NCI-H187 (cell line): ENCODE results near the gene USP10.
"Not testable (repeated sequence)": the region's sequence is repeated elsewhere in the genome, so short reads cannot be mapped to it uniquely, and the experiment has no call there.

Source experiments
- DNase-seq, 2 experiments: peaks; one replicate each; lab custom pipeline; 2025; lab: John Stamatoyannopoulos, UW

The USP10 gene

DNA sequence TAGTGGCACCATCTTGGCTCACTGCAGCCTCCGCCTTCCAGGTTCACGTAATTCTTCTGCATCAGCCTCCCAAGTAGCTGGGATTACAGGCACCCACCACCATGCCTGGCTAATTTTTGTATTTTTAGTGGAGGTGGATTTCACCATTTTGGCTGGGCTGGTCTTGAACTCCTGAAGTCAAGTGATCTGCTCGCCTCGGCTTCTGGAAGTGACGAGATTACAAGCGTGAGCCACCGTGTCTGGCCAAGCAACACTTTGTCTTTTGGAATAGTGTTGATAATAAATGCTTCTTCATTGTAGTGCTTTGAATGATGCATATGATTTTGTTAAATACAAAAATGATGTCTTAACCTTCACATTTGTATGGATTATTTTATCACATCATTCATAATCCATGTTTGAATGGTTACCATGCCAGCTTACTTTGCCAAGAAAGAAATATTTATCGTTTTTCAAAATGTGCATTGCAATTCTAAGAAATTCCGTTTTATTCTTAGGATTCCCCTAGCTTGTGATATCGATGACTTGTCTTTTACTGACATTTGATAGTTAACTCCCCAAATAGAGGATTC is 29.1 kb downstream of the USP10 start:
- DNase-seq: no peak

DNA sequence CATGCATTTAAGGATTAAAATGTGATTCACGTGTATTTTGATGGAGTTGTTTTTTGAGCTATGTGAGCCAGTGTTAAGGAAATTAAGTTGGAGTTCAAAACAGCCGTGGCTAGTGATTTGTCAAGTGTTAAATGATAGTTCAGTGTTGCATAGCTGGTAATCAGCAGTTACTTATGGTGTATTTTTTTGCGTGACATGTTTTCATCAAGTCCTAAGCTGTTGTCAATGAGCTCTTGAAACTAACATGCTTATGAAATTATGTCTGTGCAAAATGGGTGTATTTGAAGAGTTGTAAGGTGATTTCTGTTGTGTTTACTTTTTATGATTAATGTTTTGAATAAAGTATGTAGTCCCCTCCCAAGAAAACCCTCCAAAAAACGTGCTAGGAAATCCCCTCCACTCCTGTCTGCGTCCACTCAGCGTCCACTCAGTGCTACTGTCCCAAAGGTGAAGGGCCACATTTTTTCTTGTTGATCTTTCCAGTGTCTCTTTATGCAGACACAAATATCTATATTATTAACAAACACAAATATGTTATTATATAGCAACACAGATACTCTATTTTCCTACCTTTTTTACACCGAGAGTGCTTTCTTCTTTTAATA is 30.0 kb downstream of the USP10 start:
- no peak for DNase-seq

DNA sequence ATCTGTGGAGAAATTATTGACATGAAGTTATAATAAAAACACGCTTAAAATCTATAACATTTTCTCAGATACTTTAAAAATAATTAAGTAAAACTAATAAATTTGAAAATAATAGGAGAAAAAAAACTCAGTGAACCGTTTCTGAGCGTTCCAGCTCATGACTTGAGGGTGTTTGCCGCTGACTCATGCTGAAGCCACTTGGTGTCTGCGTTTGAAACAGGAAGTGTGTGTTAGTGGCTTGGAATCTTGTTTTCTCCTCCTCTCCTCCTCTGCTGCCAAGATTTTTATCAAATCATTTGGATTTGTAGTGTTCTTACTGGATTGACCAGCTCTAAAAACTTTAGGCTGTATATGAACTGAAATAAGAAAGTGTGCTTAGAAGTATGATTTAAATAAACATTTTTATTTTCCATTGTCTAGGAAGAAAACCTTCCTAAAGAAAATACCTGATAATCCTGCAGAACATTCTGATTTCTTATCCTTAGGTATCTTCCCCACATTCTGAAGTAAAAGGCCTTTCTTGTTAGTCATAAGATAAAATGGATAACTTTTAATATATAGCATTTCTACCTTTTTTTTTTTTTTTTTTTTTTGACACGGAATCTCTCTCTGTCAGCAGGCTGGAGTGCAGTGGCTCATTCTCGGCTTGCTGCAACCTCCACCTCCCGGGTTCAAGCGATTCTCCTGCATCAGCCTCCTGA is 30.8 kb downstream of the USP10 start:
- no peak for DNase-seq

DNA sequence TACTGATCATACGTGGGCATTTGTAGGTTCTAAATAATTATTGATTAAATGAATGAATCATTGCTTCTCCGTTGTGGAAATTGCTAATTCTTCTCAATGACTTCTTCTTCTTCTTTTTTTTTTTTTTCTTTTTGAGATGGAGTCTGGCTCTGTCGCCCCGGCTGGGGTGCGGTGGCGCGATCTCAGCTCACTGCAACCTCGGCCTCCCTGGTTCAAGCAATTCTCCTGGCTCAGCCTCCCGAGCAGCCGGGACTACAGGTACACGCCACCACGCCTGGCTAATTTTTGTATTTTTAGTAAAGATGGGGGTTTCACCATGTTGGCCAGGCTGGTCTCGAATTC is 32.5 kb downstream of the USP10 start:
- not testable (repeated sequence) for DNase-seq

DNA sequence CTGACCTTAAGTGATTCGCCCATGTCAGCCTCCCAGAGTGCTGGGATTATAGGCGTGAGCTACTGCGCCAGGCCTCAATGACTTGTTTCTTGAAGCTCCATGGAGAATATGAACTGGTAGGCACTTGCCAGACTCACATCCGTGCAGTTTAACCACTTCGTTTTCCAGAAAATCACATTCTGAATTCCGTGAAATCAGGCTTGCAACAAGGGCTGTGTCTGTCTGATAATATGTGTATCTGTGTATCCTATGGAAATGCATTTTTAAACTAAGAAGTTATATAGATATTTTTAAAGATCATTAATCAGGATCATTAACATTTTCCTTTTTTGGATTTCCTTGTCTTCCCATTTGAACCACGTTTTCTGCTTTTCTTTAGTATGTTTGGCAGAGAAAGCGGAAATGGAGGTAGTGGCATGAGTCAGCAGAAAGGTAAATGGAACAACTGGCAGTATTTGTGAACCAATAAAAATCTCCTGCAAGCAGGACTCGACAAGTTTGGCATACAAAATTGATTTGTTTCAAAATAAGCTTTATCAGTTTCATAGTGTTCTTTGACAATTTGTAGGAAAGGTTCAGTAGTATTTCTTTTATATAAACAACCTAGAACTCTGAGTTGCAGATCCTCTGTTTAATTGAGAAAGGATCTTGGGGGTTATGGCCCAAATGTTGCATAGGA is 33.0 kb downstream of the USP10 start:
- DNase-seq: no peak

DNA sequence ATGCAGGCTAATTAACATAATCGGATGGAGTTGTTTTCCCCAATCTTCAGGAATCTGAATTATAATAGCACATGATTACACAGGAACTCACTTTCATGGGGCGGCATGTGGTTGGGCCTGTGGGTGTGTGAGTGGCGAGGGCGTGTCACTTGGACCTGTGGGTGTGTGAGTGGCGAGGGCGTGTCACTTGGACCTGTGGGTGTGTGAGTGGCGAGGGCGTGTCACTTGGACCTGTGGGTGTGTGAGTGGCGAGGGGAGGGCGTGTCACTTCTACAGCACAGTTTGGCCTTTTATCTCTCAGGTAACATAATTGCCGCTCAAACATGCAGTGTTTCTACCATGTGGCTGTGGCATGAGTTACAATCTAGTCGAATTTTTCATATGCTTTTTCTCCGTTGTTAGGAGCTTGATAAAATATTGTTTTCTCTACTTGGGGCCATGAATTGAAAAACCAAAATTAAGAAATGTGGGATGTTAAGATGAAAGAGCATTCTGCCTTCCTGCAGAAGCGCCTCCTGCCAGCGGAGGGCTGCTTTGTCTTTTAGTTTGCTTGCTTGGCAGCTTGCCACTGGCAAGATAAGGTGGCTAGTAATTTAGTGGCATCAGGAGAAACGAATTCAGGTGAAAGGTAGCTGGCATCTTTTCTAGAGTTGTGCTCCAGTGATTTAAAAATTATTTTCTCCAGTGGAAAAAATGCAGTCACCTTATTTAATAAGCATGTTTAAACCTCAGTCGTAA is 36.2 kb downstream of the USP10 start:
- no peak for DNase-seq

DNA sequence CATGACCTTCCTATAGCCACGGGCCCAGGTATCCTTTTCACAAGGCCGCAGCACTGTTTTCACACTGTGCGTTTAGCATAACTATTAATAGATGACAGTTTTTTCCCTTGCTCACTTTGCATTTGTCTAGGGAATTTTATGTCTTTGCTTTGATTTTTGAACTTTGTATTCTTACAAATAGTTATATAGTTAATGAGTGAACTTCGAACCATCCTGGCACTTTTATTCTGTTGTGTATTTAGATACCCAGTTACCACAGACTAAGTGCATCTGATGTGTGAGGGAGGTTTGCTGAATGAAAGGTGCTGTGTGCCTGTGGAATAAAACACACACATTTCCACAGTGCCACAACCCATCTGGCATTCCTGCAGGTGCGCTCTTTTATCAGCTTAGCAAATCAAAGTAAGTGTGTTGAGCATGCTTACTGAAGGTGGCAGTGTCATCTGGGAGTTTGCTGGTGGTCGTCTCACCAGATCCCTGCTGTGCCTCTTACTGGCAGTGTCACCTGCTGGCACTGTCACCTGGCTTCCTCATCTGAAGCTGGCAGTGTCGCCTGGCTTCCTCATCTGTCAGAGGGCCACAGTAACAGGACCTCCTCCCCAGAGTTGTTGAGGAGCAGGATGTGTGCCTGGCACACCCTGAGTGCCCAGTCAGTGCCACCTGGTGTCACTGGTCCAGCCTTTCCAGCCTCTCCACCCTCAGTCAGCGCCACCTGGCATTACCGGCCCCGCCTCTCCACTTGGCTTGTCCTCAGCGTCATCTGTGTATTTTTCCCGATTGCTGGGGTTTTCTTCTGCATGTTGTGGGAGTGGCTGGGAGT is 37.6 kb downstream of the USP10 start:
- no peak for DNase-seq

DNA sequence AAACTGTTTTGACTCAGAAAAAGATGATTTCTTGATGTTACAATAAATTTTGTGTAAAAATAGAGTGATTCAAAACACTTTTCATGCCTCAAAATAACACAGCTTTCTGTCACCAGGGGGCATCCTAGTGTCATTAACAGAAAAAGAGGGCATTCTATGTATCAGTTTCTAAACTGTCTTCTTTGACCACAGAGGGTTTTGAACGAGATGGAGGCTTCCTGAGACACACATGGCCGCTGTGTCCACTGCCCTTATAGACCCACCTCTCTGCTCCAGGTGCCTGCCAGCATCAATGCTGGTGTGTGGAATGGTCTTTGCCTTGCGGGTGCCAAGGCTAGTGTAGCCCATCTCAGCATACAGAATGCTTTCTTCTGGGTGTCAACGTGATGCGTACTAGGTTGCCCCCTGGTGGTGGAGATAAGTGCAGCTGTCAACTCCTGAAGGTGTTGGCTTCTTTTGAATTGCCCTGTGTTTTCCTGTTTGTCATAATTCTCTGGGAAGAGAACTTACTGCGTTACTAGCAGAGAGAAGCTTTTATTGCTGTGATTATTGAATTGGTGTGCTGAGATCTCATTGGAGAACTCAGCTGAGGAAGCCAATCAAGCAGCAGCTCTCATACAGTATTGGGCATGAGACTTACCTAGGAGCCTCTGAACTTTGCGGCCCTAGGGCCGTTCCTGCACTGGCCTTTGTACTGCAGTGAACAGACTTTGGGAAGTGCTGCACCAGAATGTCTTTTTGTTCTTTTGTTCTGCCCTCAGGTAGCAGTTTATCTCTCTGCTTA is 38.6 kb downstream of the USP10 start:
- peak; percentile 30 to 34 for DNase-seq

DNA sequence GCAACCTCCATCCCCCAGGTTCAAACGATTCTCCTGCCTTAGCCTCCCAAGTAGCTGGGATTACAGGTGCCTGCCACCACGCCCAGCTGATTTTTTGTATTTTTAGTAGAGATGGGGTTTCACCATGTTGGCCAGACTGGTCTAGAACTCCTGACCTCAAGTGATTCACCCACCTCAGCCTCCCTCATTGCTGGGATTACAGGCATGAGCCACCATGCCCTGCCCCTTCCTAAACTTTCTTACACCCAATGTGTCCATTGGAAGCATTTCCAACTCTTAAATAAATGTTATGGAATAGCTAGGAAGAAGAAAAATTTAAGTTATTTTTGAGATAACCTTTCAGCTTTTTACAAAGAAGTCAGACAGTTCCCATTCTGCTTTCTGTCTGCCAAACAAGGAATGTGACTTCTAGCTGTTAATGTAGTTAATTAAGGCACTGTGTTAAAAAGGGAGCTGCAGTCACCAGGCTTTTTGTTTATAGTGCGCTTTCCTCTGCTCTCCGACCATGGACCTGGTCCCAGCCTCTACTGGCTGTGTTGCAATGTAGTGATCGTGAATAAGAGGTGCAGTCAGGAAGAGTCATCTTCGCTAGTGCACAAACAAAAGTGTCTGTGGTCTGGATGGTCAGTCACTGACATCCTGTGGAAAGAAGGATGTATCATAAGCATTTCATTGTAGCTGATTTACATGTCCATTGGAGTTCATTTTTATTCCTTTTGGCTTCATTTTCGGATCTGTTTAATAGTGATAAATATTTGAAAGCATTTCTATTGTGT is 39.7 kb downstream of the USP10 start:
- no peak for DNase-seq

DNA sequence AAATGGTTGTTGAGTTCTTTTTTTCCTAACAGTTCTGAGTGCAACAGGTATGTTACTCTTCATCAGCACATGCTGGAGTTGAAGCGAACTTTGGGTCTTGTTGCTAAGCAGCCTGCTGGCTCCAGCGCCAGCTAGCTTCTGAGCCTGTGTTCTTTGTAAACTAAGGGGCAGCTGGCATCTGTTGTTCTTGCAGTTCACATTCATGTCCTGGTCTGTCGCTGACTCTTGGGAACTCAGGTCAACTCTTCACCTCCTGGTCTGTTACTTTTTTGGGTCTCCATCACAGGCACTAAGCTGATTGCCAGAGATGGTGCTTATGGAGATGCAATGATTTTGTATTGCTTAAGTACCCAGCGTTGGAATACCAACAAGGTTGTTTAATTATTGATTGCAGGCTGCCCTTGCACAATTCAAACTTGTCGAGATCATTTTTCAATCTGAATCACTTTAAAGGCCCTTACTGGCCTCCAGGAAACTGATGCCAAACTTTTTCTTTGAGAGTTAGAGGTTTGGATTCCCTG is 40.9 kb downstream of the USP10 start:
- no peak for DNase-seq

DNA sequence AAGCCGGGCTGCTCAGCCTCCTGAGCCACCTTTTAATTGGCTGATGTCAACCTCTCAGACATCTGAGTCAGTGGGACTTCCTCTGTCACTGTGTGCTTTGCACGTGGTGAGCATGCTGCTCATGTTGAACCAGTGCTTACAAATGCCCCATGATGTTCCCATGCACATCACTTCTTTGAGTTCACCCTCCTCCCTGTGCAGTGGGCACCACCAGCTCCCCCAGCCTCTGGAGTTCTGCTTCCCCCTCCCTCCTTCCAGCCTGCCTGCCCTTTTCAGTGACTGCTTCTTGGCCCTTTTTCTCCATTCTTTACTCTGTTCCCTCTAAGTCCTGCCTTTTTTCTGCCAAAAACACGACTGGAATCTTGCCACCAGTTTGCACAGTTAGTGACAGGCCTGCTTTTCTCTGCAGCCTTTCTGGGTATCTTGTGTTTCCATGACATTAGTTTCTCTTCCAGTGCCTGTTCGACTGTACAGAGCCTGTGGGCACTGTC is 41.6 kb downstream of the USP10 start:
- no peak for DNase-seq

DNA sequence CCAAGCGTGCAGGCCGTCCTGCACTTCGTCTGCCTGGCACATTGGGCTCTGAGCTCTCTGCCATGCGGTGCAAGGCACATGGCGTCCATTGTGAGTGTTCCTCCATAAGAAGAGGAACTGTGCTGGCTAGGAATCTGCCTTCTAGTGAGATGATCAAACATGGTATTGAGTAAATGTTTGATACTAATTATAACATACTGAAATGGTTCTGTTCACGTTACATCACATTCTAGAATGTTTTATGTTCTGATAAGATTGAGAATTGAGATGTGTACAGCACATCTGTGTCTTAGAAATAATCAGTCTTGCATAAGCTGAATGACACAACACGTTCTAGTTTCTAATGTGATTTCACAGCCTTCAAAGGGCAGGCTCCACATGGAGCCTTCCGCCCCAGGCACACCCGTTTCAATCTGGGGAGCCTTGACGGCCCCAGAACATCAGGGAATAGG is 42.9 kb downstream of the USP10 start:
- DNase-seq: no peak

DNA sequence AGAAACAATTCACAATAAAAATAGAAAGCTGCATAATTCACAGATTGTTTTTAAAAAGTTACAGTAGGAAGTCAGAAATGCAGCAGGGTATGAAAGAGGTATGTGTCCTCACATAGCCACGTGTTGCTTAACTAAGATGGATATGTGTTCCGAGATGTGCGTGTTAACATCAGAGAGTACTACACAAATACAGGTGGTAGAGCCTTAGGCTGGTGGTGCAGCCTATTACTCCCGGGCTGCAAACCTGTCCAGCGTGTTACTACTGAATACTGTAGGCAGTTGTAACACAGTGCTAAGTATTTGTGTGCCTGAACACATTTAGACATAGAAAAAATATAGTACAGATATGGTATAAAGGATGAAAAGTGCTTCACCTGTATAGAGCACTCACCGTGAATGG is 46.4 kb downstream of the USP10 start:
- no peak for DNase-seq

DNA sequence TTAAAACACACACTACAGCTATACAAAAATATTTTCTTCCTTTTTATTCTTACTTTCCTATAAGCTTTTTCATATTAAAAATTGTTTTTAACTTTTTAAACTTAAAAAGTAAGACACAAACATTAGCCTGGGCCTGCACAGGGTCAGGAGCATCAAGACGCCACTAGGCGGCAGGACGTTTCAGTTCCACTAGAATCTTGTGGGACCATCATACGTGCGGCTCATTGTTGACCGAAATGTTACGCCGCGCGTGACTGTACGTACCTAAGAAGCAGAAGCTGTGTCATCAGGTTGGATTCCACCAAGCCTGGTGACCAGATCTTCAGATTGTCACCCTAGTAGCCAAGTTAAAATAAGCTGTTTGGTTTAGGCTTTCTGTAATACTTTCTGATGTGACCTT is 47.1 kb downstream of the USP10 start:
- DNase-seq: no peak

DNA sequence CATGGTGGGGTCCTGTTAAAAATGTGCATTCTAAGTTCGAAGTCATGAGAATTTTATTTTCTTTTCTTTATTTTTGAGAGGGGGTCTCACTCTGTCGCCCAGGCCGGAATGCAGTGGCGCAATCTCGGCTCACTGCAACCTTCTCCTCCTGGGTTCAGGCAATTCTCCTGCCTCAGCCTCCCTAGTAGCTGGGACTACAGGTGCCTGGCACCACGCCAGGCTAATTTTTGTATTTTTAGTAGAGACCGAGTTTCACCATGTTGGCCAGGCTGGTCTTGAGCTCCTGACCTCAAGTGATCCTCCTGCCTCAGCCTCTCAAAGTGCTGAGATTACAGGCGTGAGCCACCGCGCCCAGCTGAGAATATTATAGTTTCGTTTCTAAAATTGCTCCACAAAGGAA is 48.4 kb downstream of the USP10 start:
- DNase-seq: not testable (repeated sequence)

DNA sequence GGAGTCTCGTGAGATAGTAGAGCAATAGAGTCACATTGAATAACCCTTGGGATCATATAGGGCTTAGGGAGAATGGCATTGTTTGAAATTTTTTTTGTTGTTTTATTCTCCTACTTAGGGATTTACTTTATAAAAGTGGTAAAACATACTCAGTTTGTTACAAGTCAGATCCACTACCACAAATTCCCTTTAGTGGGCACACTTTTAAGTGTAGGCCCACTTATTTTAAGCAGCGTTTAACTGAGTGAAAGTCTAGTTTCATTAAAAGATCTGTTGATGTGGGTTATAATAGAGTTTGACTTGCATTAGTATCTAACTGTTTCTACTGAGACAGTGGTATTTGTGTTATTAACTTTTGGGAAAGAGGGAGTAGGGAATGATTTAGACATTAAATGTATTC is 49.3 kb downstream of the USP10 start:
- no peak for DNase-seq

DNA sequence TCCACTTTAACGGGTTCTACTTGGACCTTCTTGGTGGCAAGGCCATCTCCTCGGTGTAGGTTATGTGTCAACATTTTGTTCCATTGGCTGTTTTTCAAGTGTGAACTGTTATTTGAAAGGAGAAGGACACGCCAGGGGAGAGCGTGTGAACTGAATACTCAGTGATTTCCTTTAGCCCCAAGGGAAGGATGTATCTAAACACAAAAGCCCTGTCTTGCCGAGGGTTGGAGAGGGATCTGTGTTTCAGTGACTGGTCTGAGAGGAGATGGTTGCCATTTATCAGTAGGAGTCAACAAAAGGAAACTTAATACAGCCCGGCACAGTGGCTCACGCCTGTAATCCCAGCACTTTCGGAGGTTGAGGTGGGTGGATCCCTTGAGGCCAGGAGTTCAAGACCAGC is 50.0 kb downstream of the USP10 start:
- no peak for DNase-seq

DNA sequence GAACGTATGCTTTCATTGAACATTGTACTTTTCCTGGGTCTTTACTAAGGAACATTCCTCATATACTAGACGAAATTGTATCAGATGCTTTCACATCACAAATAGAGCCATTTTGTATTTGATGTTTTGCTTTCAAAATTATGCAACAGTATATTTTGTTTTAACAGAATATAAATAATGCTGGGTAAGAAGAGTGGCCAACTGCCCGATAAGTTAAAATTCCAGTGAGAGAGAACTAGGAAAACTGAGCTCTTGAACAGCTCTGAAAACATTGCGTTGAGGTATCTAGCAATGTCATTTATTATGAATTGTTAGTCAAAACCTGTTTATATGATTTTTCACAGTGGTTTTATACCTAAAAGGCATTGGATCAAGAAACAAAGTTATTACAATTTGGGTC is 50.8 kb downstream of the USP10 start:
- no peak for DNase-seq

DNA sequence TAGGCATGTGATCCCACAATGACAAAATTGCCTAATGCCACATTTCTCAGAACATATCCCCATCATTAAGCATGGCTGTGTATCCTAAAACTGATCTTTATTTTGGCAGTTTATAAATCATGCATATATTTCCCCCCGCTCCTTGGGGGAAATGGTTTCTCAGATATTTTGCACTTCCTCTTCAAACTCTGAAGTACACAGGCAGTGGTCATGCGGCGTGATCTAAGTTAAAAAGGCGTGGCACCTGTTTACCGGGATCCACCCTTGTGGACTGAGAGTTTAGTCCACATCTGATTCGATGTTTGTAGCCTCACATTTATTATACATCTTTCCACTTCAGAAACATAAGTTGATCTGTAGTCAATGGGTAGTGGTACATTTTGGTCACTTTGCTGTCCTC is 51.4 kb downstream of the USP10 start:
- DNase-seq: no peak

DNA sequence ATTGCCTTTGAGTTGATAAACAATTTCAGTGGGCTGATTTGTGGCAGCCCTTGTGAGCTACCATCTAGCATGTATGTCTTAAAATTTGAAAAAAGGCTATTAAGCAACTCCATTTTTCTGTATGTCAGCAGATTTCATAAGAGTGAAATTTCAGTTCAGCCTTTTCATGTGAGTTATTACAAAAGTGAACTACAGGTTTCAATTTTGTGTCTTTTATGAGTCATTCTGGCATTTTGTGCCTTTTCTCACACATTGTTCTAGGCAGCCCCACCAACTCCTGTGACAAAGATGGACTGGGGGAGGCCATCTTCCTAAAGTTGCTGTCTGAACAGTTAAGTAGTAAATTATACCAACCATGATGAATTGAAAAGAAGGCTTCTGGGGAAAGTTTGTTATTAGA is 52.1 kb downstream of the USP10 start:
- DNase-seq: no peak
